GM12878 (cell line): Measurements from ENCODE around the gene DESI1. TPM values are rescaled to one million over a fixed set of nuclear protein-coding genes. Genes with fewer than 3 reads are reported as not detected.

ENCODE experiments used
- ATAC-seq: fragments of 200-7000 bp; cut with Tn5 transposase; 3 replicates; pipeline ENCODE4 v1.9.1; 2020; ENCODE audit warnings: mild to moderate bottlenecking, moderate library complexity
- BruUV-seq: library from RNA; stranded (reverse); fragments of 400-500 nt; replicated peaks from 2 replicates; lab custom pipeline; 2021; lab: Mats Ljungman, UMichigan
- CTCF ChIA-PET: fragments of 300-600 bp; sonication (Branson Sonifier 250); formaldehyde crosslinking; extraction: SDS; loops from one replicate; lab custom pipeline; 2021; ENCODE audit warnings: inconsistent platforms; lab: Yijun Ruan, JAX
- POLR2A ChIA-PET: fragments of 350-600 bp; formaldehyde crosslinking; extraction: SDS; loops from one replicate; lab custom pipeline; 2021; ENCODE audit warnings: inconsistent platforms; lab: Charles Lee
- RAD21 ChIA-PET: fragments of 300-600 bp; sonication (Branson Sonifier 250); formaldehyde crosslinking; loops from one replicate; lab custom pipeline; 2023; ENCODE audit warnings: antibody characterized with exemption; ENCODE audit not compliant: unreplicated experiment; lab: Charles Lee
- SMC1A ChIA-PET: fragments of 300-600 bp; sonication (Branson Sonifier 250); formaldehyde crosslinking; loops from one replicate; lab custom pipeline; 2023; ENCODE audit not compliant: unreplicated experiment, uncharacterized antibody; lab: Charles Lee
- DNase-seq: peaks from one replicate; pipeline ENCODE4 v3.0.0-alpha.2; 2011; ENCODE audit warnings: low read depth, low spot score
- FAIRE-seq: peaks from 3 replicates; lab custom pipeline; 2011; peaks lifted over from hg19 to GRCh38; lab: Jason Lieb, UNC
- H2AFZ ChIP-seq: 2 replicates; pipeline ENCODE4 v1.6.0; 2011; ENCODE audit warnings: low read depth, low read length, control low read depth; ENCODE audit not compliant: control insufficient read depth
- H3K27ac ChIP-seq: 2 replicates; pipeline ENCODE4 v1.5.1; 2011; ENCODE audit warnings: control low read depth; ENCODE audit not compliant: control insufficient read depth, insufficient read depth
- H3K27me3 ChIP-seq, 2 experiments: replicated peaks in 1 of 2; 2 replicates each; pipeline versions ENCODE4 v1.6.0 to v1.6.1; 2011; ENCODE audit warnings: low read length in 1 of 2; ENCODE audit not compliant: control insufficient read depth in 2 of 2, insufficient read depth in 2 of 2
- H3K36me3 ChIP-seq, 2 experiments: 2 replicates each; pipeline ENCODE4 v1.5.1; 2011; ENCODE audit warnings: low read length in 1 of 2; ENCODE audit not compliant: control insufficient read depth in 2 of 2, insufficient read depth in 2 of 2
- H3K4me1 ChIP-seq: 2 replicates; pipeline ENCODE4 v1.6.1; 2011; ENCODE audit warnings: mild to moderate bottlenecking, low read length, moderate library complexity, mixed read lengths; ENCODE audit not compliant: control insufficient read depth, insufficient read depth
- H3K4me2 ChIP-seq: 2 replicates; pipeline ENCODE4 v1.6.0; 2011; ENCODE audit warnings: control low read depth; ENCODE audit not compliant: control insufficient read depth, insufficient read depth
- H3K4me3 ChIP-seq: fragments of 200-600 bp; sonication (generic); 2 replicates; pipeline ENCODE4 v1.5.1; 2016
- H3K79me2 ChIP-seq: 2 replicates; pipeline ENCODE4 v1.6.0; 2011; ENCODE audit warnings: low read length; ENCODE audit not compliant: control insufficient read depth, insufficient read depth
- H3K9ac ChIP-seq: 2 replicates; pipeline ENCODE4 v1.8.0; 2011; ENCODE audit warnings: low read length, control low read depth, mixed read lengths; ENCODE audit not compliant: control insufficient read depth, insufficient read depth
- H3K9me3 ChIP-seq: replicated peaks from 3 replicates; pipeline ENCODE4 v1.5.1; 2011; ENCODE audit warnings: mild to moderate bottlenecking, low read length; ENCODE audit not compliant: control insufficient read depth, insufficient read depth
- H4K20me1 ChIP-seq: 2 replicates; pipeline ENCODE4 v1.6.0; 2011; ENCODE audit not compliant: control insufficient read depth, insufficient read depth
- ASH2L ChIP-seq: fragments of 300-600, 200-600 bp; sonication (generic); IDR thresholded peaks from 2 replicates; pipeline ENCODE4 v1.6.1; 2017; ENCODE audit warnings: low read depth, mild to moderate bottlenecking, borderline replicate concordance
- CHD2 ChIP-seq: IDR thresholded peaks from 2 replicates; pipeline ENCODE4 v1.6.1; 2011; ENCODE audit warnings: low read depth, low read length, improper control_type of control experiment, borderline replicate concordance
- PBX3 ChIP-seq: IDR thresholded peaks from 2 replicates; pipeline ENCODE4 v1.6.1; 2011; ENCODE audit warnings: mild to moderate bottlenecking, low read depth, low read length, moderate library complexity; ENCODE audit not compliant: insufficient replicate concordance
- ZBTB4 ChIP-seq: fragments of 450-650 bp; formaldehyde crosslinking; IDR thresholded peaks from 2 replicates; pipeline ENCODE4 v1.4.0; 2022; ENCODE audit warnings: mild to moderate bottlenecking, moderate library complexity
- WGBS: methylation state at CpG from one replicate; pipeline ENCODE4 v1.1.6; 2016; ENCODE audit warnings: low lambda C conversion rate; ENCODE audit not compliant: insufficient replicate concordance, insufficient coverage; ENCODE audit errors: missing lambda C conversion rate; 5-methylcytosine and 5-hydroxymethylcytosine counted together
- in situ Hi-C: fragments of 300-500 bp; cut with MboI; formaldehyde crosslinking; loops from 9 replicates; pipeline ENCODE4 v1.14.3; 2018; ENCODE audit warnings: mixed read lengths
- intact Hi-C: fragments of 100-400 bp; cut with micrococcal nuclease; formaldehyde crosslinking; loops from one replicate; pipeline ENCODE4 v1.14.2; 2022; ENCODE audit not compliant: unreplicated experiment
- polyA plus RNA-seq, 11 experiments: library from polyadenylated mRNA; depleted of rRNA in 4 of 11; unstranded in 6 of 11; stranded (reverse) in 5 of 11; fragments of >200 nt; fragmentation: Nextera tagmentation in 4 of 11; fragmentation: Illumina TruSeq in 1 of 11; extraction: Ambion mirVana in 4 of 11; extraction: Trizol in 1 of 11; gene quantifications; 1 replicate in 1 of 11; 2 replicates in 10 of 11; pipeline versions ENCODE4 v1.2.1 to v1.2.3, GENCODE V29; 2011 to 2016; ENCODE audit warnings: inconsistent platforms in 2 of 11, missing spikeins in 2 of 11, low read depth in 1 of 11
- total RNA-seq, 4 experiments: library from RNA; depleted of rRNA in 3 of 4; stranded (reverse); fragments of >200 nt in 3 of 4; fragmentation: Illumina TruSeq in 1 of 4; extraction: Trizol in 1 of 4; gene quantifications; 2 replicates each; pipeline versions ENCODE4 v1.2.1 to v1.2.3, GENCODE V29; 2013 to 2021

Gene DESI1
- total and polyA plus RNA-seq, 10 of the 15 experiments (the other 5 are each of a cell fraction or from before 2014, with no cell fraction given) = 8.0 to 76.8 (median 40.6) TPM

GRCh38 chr22:41561335-41561734, 59.5 kb downstream of the DESI1 start:
- intact Hi-C loops (no loop called here), in situ Hi-C loops (no loop called here)
- Histone ChIP-seq H3K4me1 (no peaks in the 10 kb centered on the region; the same call in 1 of the 2 replicates), H3K36me3 (no peaks in the 10 kb centered on the region), H3K9ac (no peak overlapping the region), H4K20me1 (no peaks in the 10 kb centered on the region), H2AFZ (no peak overlapping the region), H3K79me2 (no peaks in the 10 kb centered on the region), H3K27me3 (peaks cover 0 to 5% of the 10 kb centered on the region in 2 experiments; a peak in 3 of 4 replicates), H3K4me3 (no peak overlapping the region), H3K4me2 (no peak overlapping the region), H3K27ac (no peak overlapping the region), H3K9me3 (no peaks in the 10 kb centered on the region)
- no peak for TF ChIP-seq ZBTB4 (CRISPR knock-in tag)
- no peak for TF ChIP-seq PBX3
- no peak for TF ChIP-seq CHD2
- no peak for TF ChIP-seq ASH2L
- RAD21 ChIA-PET = no interaction called here
- no TSS peak for BruUV-seq
- POLR2A ChIA-PET = no interaction called here
- SMC1A ChIA-PET = no interaction called here
- FAIRE-seq = no peak
- no peak for ATAC-seq
- CTCF ChIA-PET = no interaction called here
- DNase-seq = no peak
- 50% methylated on average over 10 of the region's 10 CpGs for WGBS
